SHP77 (cell line): Measurements from ENCODE around the gene RNF212B.
A peak's percentile ranks its signal among the peaks of the same experiment; 100 is the strongest.
"Not testable (repeated sequence)": the region's sequence is repeated elsewhere in the genome, so short reads cannot be mapped to it uniquely, and the experiment has no call there.

ENCODE experiments used
- DNase-seq, 2 experiments: peaks; one replicate each; lab custom pipeline; 2025; lab: John Stamatoyannopoulos, UW

Gene RNF212B

GRCh38 chr14:23243066-23243465 is 5.3 kb downstream of the RNF212B start:
- no peak for DNase-seq

GRCh38 chr14:23245282-23245681 is 7.5 kb downstream of the RNF212B start:
- no peak for DNase-seq

DNA sequence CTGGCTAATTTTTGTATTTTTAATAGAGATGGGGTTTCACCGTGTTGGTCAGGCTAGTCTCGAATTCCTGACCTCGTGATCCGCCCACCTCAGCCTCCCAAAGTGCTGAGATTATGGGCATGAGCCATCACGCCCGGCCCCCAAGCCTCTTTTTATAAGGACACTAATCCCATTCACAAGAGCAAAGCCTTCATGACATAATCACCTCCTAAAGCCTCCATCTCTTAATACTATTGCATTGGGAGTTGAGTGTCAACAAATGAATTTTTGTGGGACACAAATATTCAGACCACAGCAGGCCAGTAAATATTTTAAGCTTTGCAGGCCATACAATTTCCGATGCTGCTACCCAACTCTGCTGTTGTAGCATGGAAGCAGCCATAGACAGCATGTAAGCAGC is 10.9 kb downstream of the RNF212B start:
- DNase-seq: no peak

DNA sequence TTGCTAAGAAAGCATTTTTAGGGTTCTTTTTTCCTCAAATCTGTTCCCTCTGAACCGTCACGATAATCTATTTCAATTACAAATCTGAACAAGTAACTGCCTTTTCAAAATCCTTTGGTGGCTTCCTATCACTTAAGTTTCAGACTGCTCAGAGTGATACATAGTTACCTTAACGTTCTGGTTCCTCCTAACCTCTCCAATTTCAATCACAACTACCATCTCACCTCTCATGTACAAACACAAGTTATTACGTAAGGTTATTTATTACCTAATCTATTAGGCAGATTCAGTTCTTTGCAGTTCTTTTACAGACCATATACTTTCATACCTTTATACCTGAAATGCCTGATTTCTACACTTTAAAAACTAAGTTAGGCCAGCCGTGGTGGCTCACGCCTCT is 12.1 kb downstream of the RNF212B start:
- DNase-seq: no peak

GRCh38 chr14:23252006-23252405 is 14.3 kb downstream of the RNF212B start:
- DNase-seq: no peak

DNA sequence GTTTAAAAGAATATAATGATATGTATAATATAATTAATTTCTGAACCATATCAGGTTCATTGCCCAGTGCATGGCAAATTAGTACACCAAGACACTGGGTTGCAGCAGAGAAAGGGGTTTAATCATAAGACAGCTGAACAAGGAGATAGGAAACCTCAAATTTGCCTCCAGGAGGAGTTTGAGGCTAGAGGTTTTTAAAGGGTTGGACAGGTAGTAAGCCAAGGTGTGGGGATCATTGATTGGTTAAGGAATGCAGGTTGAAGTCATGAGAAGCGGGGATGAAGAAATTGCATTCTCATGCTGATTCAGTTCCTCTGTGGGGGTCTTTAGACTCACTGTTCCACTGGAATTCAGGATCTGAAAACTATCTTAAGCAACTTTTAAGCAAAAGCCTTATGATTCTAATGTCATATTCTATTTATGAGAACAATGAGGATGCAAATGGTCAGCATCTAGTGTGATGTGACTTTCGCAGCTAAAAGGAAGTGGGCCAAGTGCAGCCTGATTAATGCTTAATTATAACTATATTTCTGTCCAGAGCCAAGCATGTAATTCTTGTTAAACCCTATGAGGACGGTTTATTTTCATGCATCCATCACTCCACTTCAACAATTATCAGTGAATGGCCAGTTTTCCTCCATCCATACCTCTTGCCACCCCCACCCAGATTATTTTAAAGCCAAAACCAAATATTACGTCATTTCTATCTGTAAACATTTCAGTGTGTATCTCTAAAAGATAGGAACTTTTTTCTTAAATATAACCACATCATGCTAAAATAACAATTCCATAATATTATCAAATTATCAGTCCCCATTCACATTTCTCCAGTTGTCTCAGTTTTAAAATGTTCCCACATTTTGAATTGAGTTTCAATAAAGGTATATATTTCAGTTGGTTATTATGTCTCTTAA is 14.9 kb downstream of the RNF212B start:
- DNase-seq: no peak

- no peak for DNase-seq
Observed at GRCh38 chr14:23258256-23258655, 20.5 kb downstream of the RNF212B start.

DNA sequence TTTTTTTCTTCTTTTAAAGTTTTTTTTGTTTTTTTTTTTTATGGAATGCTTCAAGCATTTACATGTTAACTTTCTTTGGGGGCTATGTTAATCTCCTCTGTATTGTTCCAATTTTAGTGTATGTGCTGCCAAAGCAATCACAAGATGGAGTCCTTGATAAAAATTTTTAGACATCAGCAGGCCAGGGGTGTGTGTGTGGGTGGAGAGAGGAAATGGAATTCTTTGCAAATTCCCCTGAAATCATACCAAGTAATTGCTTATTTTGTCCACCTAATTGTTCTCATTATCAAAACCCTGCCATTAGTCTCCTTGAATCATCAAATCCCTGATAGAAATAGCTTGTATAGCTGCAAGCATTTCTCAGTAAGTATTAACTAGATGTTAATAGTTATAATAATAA is 21.7 kb downstream of the RNF212B start:
- no peak for DNase-seq

- not testable (repeated sequence) for DNase-seq
Observed at GRCh38 chr14:23260849-23261248, 23.1 kb downstream of the RNF212B start.

- DNase-seq: no peak
Observed at GRCh38 chr14:23269193-23269592, 31.5 kb downstream of the RNF212B start.

DNA sequence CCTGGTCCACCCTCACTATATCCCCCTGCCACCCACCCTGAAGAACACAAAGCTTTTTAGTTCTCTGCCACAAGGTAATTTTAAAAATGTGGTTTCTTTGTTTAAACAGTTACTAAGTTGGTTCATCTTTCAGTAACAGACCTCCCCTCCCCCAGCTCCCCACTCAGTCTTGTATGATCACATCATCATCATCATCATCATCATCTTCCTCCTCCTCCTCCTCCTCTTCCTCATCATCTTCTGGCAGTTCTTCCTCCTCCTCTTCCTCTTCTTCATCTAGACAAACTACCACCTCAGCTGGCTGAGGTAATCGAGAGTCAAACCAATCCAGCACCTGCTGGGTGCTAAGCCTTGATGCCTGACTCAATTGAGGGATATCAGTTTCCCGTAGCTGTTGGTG is 37.7 kb downstream of the RNF212B start:
- no peak for DNase-seq

DNA sequence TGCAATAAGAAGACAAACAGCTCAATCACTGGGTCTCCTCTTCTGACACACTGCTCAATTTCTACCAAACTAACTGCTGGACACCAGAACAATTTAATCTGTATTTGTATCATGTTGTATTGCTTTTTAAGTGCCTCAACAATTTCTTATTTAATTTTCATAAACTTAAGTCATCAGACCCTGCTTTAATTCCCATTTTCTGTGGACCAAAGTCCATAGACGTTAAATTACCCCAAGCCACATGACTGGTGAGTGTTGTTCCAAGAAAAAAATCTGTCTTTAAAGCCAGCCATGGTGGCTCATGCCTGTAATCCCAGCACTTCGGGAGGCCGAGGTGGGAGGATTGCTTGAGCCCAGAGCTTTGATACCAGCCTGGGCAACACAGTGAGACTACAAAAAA is 39.5 kb downstream of the RNF212B start:
- no peak for DNase-seq

DNA sequence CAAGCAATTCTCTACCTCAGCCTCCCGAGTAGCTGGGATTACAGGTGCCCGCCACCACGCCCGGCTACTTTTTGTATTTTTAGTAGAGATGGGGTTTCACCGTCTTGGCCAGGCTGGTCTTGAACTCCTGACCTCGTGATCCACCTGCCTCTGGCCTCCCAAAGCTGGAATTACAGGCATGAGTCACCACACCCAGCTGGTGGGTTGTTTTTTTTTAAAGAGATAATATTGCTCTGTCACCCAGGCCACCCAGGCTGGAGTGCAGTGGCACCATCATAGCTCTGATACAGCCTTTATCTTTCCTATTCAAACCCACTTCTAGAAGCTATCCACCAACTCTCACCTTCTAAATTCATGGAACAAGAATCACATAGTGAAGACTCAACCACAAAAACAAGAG is 40.2 kb downstream of the RNF212B start:
- not testable (repeated sequence) for DNase-seq

DNA sequence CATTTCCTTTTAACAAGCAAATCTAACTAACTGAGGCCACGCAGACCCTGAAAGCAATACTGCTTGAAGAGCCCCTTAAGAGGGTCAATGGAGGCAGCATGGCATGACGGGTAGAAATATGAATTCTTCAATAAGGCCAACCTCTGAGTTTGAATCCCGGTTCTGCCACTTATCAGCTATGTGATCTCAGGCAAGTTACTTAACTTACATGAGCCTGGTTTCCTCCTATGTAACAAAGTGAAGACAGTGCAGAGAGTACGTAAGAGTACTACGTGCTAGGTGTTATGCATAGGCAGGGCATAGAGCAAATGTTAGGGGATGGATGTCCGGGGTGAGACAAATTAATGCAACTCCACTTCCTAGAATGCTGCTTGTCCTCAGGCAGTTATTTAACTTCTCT is 43.5 kb downstream of the RNF212B start:
- DNase-seq: no peak

DNA sequence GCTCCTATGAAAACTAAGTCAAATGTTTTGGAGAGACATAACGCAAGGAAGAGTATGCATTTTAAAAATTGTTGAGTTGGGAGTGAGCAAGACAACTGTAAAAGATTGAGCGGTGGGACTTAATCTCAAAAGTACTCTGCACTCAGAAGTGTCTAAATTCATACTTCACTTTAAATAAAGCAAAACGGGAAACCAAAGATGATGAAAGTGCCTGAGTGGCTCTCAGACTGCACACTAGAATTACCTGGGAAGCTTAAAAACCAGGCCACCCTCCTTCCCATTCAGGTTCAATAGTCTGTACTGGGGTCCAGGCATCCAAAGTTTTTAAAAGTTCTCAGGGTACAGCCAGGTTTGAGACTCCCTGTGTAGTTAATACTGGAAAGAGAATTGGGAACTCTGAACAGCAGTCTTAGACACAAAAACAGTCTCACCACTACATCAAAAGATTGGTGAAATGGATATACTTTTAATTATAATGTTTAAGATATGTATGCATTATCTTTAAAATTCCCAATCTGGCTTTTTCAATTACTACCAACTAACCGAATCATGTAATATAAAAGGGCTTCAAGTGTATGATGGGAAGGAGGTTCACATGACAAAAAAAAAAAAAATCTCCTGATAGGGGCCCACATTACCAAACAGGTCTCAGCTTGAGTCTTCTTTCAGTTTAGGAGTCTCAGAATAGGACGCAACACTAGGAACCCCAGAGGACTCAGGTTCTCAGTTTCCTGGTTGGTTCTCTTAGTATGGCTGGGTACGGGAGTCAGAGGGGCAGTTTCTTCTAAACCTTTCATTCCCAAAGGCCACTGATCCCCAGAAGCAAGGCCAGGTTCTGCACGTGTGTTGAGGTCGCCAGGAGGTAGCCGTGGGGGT is 47.2 kb downstream of the RNF212B start:
- peak in 1 of 2 experiments; percentile 3 for DNase-seq

GRCh38 chr14:23285530-23286019 is 47.8 kb downstream of the RNF212B start:
- no peak for DNase-seq

DNA sequence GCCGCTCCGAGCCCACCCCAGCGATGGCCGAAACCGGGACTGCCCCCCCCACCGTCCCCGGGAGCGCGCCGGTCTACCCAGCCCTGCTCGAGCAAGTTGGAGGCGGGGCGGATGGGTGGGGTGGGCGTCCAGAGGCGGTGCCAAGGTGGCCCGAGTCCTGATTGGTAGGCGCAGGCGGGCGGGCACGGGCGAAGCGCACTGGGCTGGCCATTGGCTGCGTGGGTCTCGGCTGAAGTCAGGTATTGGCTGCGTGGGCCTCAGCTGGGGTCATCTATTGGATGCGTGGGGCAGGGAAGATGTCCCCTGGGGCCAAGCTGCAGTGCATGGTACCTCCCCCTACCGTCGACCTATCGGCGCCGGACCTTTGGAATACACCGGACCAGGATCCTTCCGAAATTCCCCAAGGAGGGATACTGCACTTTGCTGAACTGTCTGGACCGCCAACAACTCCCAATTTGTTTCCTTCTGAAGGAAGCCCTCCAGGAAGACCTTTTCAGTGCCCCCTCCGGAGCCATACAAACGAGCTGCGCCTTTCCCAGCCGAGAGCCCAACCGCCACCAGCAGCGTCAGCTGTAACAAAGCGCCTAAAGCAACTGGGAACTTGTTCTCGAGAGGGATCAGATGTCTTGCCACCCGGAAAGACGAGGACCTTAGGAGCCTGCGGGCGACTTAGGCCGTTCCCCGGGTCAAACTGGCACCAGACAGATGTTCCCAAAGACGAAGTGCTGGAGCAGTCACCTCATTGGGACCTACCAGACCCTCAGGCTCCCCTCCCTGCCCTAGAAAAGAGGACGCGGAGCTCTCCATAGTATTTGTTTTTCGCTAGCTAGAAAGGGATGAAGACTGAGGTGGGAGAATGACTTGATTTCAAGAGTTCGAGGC is 48.5 kb downstream of the RNF212B start, which contains the start of gene HOMEZ:
TSS of gene HOMEZ (minus strand) at position 113 of the 882 bp plus-strand sequence. CDS start 180 bp downstream, outside the sequence.
- DNase-seq: peak; percentile 99

DNA sequence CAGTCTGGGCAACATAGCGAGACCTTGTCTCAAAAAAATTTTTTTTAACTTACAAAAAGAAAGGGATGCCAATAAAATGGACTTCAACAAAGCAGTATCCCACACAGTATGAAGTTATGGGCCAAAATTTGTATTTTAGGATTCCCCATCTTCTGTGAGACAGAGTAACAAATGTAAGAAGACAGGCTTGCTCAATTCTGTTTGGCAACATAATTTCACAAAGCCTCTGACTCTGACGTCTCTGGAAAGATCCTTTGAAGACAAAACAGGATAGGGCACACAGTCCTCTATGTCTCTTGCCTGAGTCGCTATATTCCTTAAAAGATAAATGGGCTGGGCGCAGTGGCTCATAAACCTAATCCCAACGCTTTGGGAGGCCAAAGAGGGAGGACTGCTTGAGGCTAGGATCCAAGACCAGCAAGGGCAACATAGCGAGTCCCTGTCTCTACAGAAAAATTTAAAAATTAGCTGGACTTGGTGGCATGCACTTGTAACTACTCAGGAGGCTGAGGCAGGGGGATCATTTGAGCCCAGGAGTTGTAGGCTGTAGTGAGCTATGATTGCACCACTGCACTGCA is 49.3 kb downstream of the RNF212B start:
- no peak for DNase-seq

- DNase-seq: peak; percentile 56 to 71
Observed at GRCh38 chr14:23294734-23295561, 57.2 kb downstream of the RNF212B start.
